GM12878 (cell line): Measurements from ENCODE around the gene SRBD1. TPM values are rescaled to one million over a fixed set of nuclear protein-coding genes. Genes with fewer than 3 reads are reported as not detected.

Experiments used
- ATAC-seq: fragments of 200-7000 bp; cut with Tn5 transposase; 3 replicates; pipeline ENCODE4 v1.9.1; 2020; ENCODE audit warnings: mild to moderate bottlenecking, moderate library complexity
- BruUV-seq: library from RNA; stranded (reverse); fragments of 400-500 nt; replicated peaks from 2 replicates; lab custom pipeline; 2021; lab: Mats Ljungman, UMichigan
- CTCF ChIA-PET: fragments of 300-600 bp; sonication (Branson Sonifier 250); formaldehyde crosslinking; extraction: SDS; loops from one replicate; lab custom pipeline; 2021; ENCODE audit warnings: inconsistent platforms; lab: Yijun Ruan, JAX
- POLR2A ChIA-PET: fragments of 350-600 bp; formaldehyde crosslinking; extraction: SDS; loops from one replicate; lab custom pipeline; 2021; ENCODE audit warnings: inconsistent platforms; lab: Charles Lee
- RAD21 ChIA-PET: fragments of 300-600 bp; sonication (Branson Sonifier 250); formaldehyde crosslinking; loops from one replicate; lab custom pipeline; 2023; ENCODE audit warnings: antibody characterized with exemption; ENCODE audit not compliant: unreplicated experiment; lab: Charles Lee
- SMC1A ChIA-PET: fragments of 300-600 bp; sonication (Branson Sonifier 250); formaldehyde crosslinking; loops from one replicate; lab custom pipeline; 2023; ENCODE audit not compliant: unreplicated experiment, uncharacterized antibody; lab: Charles Lee
- DNase-seq: peaks from one replicate; pipeline ENCODE4 v3.0.0-alpha.2; 2011; ENCODE audit warnings: low read depth, low spot score
- FAIRE-seq: peaks from 3 replicates; lab custom pipeline; 2011; peaks lifted over from hg19 to GRCh38; lab: Jason Lieb, UNC
- H2AFZ ChIP-seq: 2 replicates; pipeline ENCODE4 v1.6.0; 2011; ENCODE audit warnings: low read depth, low read length, control low read depth; ENCODE audit not compliant: control insufficient read depth
- H3K27ac ChIP-seq: 2 replicates; pipeline ENCODE4 v1.5.1; 2011; ENCODE audit warnings: control low read depth; ENCODE audit not compliant: control insufficient read depth, insufficient read depth
- H3K27me3 ChIP-seq, 2 experiments: replicated peaks in 1 of 2; 2 replicates each; pipeline versions ENCODE4 v1.6.0 to v1.6.1; 2011; ENCODE audit warnings: low read length in 1 of 2; ENCODE audit not compliant: control insufficient read depth in 2 of 2, insufficient read depth in 2 of 2
- H3K36me3 ChIP-seq, 2 experiments: 2 replicates each; pipeline ENCODE4 v1.5.1; 2011; ENCODE audit warnings: low read length in 1 of 2; ENCODE audit not compliant: control insufficient read depth in 2 of 2, insufficient read depth in 2 of 2
- H3K4me1 ChIP-seq: 2 replicates; pipeline ENCODE4 v1.6.1; 2011; ENCODE audit warnings: mild to moderate bottlenecking, low read length, moderate library complexity, mixed read lengths; ENCODE audit not compliant: control insufficient read depth, insufficient read depth
- H3K4me2 ChIP-seq: 2 replicates; pipeline ENCODE4 v1.6.0; 2011; ENCODE audit warnings: control low read depth; ENCODE audit not compliant: control insufficient read depth, insufficient read depth
- H3K4me3 ChIP-seq: fragments of 200-600 bp; sonication (generic); 2 replicates; pipeline ENCODE4 v1.5.1; 2016
- H3K79me2 ChIP-seq: 2 replicates; pipeline ENCODE4 v1.6.0; 2011; ENCODE audit warnings: low read length; ENCODE audit not compliant: control insufficient read depth, insufficient read depth
- H3K9ac ChIP-seq: 2 replicates; pipeline ENCODE4 v1.8.0; 2011; ENCODE audit warnings: low read length, control low read depth, mixed read lengths; ENCODE audit not compliant: control insufficient read depth, insufficient read depth
- H3K9me3 ChIP-seq: replicated peaks from 3 replicates; pipeline ENCODE4 v1.5.1; 2011; ENCODE audit warnings: mild to moderate bottlenecking, low read length; ENCODE audit not compliant: control insufficient read depth, insufficient read depth
- H4K20me1 ChIP-seq: 2 replicates; pipeline ENCODE4 v1.6.0; 2011; ENCODE audit not compliant: control insufficient read depth, insufficient read depth
- CBX3 ChIP-seq: fragments of 200-600 bp; sonication (generic); IDR thresholded peaks from 2 replicates; pipeline ENCODE4 v1.6.1; 2016; ENCODE audit warnings: low read depth, borderline replicate concordance
- MEF2A ChIP-seq: IDR thresholded peaks from 2 replicates; pipeline ENCODE4 v1.6.1; 2011; ENCODE audit warnings: low read depth, mild to moderate bottlenecking, low read length, moderate library complexity; ENCODE audit not compliant: insufficient read depth
- MXI1 ChIP-seq: fragments of 150-350 bp; IDR thresholded peaks from 2 replicates; pipeline ENCODE4 v1.6.1; 2011; ENCODE audit warnings: low read depth, mild to moderate bottlenecking, inconsistent platforms, low read length, improper control_type of control experiment
- NFIC ChIP-seq: IDR thresholded peaks from 2 replicates; pipeline ENCODE4 v1.6.1; 2012; ENCODE audit warnings: low read depth, mild to moderate bottlenecking, inconsistent platforms, low read length, moderate library complexity
- RBBP5 ChIP-seq: fragments of 200-600 bp; sonication (generic); conservative IDR thresholded peaks from 2 replicates; pipeline ENCODE4 v1.6.1; 2016
- RCOR1 ChIP-seq: conservative IDR thresholded peaks from 2 replicates; pipeline ENCODE4 v1.6.1; 2012; ENCODE audit warnings: low read depth, low read length, improper control_type of control experiment
- STAT3 ChIP-seq: IDR thresholded peaks from 2 replicates; pipeline ENCODE4 v1.6.1; 2011; ENCODE audit warnings: low read depth, low read length, improper control_type of control experiment
- TBL1XR1 ChIP-seq: IDR thresholded peaks from 2 replicates; pipeline ENCODE4 v1.6.1; 2012; ENCODE audit warnings: low read depth, low read length, improper control_type of control experiment
- ZNF274 ChIP-seq: IDR thresholded peaks from one replicate; pipeline ENCODE4 v1.8.0; 2011; ENCODE audit not compliant: insufficient read length, insufficient read depth
- ZNF384 ChIP-seq: IDR thresholded peaks from 2 replicates; pipeline ENCODE4 v1.6.1; 2012; ENCODE audit warnings: low read depth, mild to moderate bottlenecking, low read length, improper control_type of control experiment, borderline replicate concordance
- WGBS: methylation state at CpG from one replicate; pipeline ENCODE4 v1.1.6; 2016; ENCODE audit warnings: low lambda C conversion rate; ENCODE audit not compliant: insufficient replicate concordance, insufficient coverage; ENCODE audit errors: missing lambda C conversion rate; 5-methylcytosine and 5-hydroxymethylcytosine counted together
- in situ Hi-C: fragments of 300-500 bp; cut with MboI; formaldehyde crosslinking; loops from 9 replicates; pipeline ENCODE4 v1.14.3; 2018; ENCODE audit warnings: mixed read lengths
- intact Hi-C: fragments of 100-400 bp; cut with micrococcal nuclease; formaldehyde crosslinking; loops from one replicate; pipeline ENCODE4 v1.14.2; 2022; ENCODE audit not compliant: unreplicated experiment
- polyA plus RNA-seq, 11 experiments: library from polyadenylated mRNA; depleted of rRNA in 4 of 11; unstranded in 6 of 11; stranded (reverse) in 5 of 11; fragments of >200 nt; fragmentation: Nextera tagmentation in 4 of 11; fragmentation: Illumina TruSeq in 1 of 11; extraction: Ambion mirVana in 4 of 11; extraction: Trizol in 1 of 11; gene quantifications; 1 replicate in 1 of 11; 2 replicates in 10 of 11; pipeline versions ENCODE4 v1.2.1 to v1.2.3, GENCODE V29; 2011 to 2016; ENCODE audit warnings: inconsistent platforms in 2 of 11, missing spikeins in 2 of 11, low read depth in 1 of 11
- total RNA-seq, 4 experiments: library from RNA; depleted of rRNA in 3 of 4; stranded (reverse); fragments of >200 nt in 3 of 4; fragmentation: Illumina TruSeq in 1 of 4; extraction: Trizol in 1 of 4; gene quantifications; 2 replicates each; pipeline versions ENCODE4 v1.2.1 to v1.2.3, GENCODE V29; 2013 to 2021
- TF ChIP-seq, protein P1 (sequence below): fragments of 450-650 bp; formaldehyde crosslinking; IDR thresholded peaks from 2 replicates; pipeline ENCODE4 v1.5.0; 2022; ENCODE audit warnings: mild to moderate bottlenecking, missing genetic modification characterization

Gene SRBD1
- total and polyA plus RNA-seq, 10 of the 15 experiments (the other 5 are each of a cell fraction or from before 2014, with no cell fraction given): 9.7 to 33.1 (median 20.1) TPM

GRCh38 chr2:45418532-45418931 is 192.5 kb downstream of the SRBD1 start:
- ChIA-PET CTCF (no interaction called here), RAD21 (no interaction called here)

More at GRCh38 chr2:45418532-45418931, 192.5 kb downstream of the SRBD1 start:
- H3K4me1 ChIP-seq: no peaks in the 10 kb centered on the region
- no peaks in the 10 kb centered on the region for H4K20me1 ChIP-seq
- no peak overlapping the region for H3K4me3 ChIP-seq
- intact Hi-C loops: no loop called here
- no peak for FAIRE-seq
- SMC1A ChIA-PET: interaction anchor here (1.1 kb wide), 1 partner anchor 11 kb away, joined by 3 read pairs; no protein-coding TSS in a partner anchor
- H3K9me3 ChIP-seq: no peaks in the 10 kb centered on the region
- no peak overlapping the region for H2AFZ ChIP-seq
- ATAC-seq: no peak
- TF ChIP-seq RBBP5 (no peak), ZNF274 (no peak), NFIC (no peak), ZNF384 (no peak), STAT3 (no peak), TBL1XR1 (no peak), MEF2A (no peak), MXI1 (no peak), RCOR1 (no peak), CBX3 (no peak)
- TF ChIP-seq, protein P1, sequence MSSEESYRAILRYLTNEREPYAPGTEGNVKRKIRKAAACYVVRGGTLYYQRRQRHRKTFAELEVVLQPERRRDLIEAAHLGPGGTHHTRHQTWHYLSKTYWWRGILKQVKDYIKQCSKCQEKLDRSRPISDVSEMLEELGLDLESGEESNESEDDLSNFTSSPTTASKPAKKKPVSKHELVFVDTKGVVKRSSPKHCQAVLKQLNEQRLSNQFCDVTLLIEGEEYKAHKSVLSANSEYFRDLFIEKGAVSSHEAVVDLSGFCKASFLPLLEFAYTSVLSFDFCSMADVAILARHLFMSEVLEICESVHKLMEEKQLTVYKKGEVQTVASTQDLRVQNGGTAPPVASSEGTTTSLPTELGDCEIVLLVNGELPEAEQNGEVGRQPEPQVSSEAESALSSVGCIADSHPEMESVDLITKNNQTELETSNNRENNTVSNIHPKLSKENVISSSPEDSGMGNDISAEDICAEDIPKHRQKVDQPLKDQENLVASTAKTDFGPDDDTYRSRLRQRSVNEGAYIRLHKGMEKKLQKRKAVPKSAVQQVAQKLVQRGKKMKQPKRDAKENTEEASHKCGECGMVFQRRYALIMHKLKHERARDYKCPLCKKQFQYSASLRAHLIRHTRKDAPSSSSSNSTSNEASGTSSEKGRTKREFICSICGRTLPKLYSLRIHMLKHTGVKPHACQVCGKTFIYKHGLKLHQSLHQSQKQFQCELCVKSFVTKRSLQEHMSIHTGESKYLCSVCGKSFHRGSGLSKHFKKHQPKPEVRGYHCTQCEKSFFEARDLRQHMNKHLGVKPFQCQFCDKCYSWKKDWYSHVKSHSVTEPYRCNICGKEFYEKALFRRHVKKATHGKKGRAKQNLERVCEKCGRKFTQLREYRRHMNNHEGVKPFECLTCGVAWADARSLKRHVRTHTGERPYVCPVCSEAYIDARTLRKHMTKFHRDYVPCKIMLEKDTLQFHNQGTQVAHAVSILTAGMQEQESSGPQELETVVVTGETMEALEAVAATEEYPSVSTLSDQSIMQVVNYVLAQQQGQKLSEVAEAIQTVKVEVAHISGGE (CRISPR knock-in tag): no peak
- TF ChIP-seq, all 136 proteins: peak for 0
- BruUV-seq: no TSS peak
- no peak overlapping the region for H3K27ac ChIP-seq
- H3K27me3 ChIP-seq: no peaks in the 10 kb centered on the region
- 38% methylated on average over 3 of the region's 3 CpGs for WGBS
- no peak overlapping the region for H3K4me2 ChIP-seq
- H3K9ac ChIP-seq: no peak overlapping the region
- H3K36me3 ChIP-seq: peaks cover 0 to 2% of the 10 kb centered on the region in 2 experiments; a peak in 1 of 4 replicates
- no peaks in the 10 kb centered on the region for H3K79me2 ChIP-seq
- in situ Hi-C loops: no loop called here
- no peak for DNase-seq
- POLR2A ChIA-PET: interaction anchor here (0.7 kb wide), 1 partner anchor 14 kb away, joined by 5 read pairs; no protein-coding TSS in a partner anchor
